Osteocyte (in vitro differentiated cells): ENCODE data around the gene DNAH1. TPM values are rescaled to one million over a fixed set of nuclear protein-coding genes. Genes with fewer than 3 reads are reported as not detected.

Experiments used
- DNase-seq: peaks from one replicate; pipeline ENCODE4 v3.0.0; 2021; ENCODE audit warnings: mixed read lengths; ENCODE audit not compliant: unreplicated experiment; ENCODE audit errors: extremely low spot score
- H3K27ac Mint-ChIP-seq: one replicate; pipeline ENCODE4 v1.8.0; 2021; ENCODE audit warnings: mild to moderate bottlenecking, mixed read lengths; ENCODE audit not compliant: unreplicated experiment
- H3K27me3 Mint-ChIP-seq: one replicate; pipeline ENCODE4 v1.8.0; 2021; ENCODE audit warnings: mixed read lengths; ENCODE audit not compliant: unreplicated experiment
- H3K36me3 Mint-ChIP-seq: one replicate; pipeline ENCODE4 v1.8.0; 2021; ENCODE audit warnings: mixed read lengths; ENCODE audit not compliant: unreplicated experiment
- H3K4me1 Mint-ChIP-seq: one replicate; pipeline ENCODE4 v1.8.0; 2021; ENCODE audit warnings: mixed read lengths; ENCODE audit not compliant: unreplicated experiment
- H3K4me3 Mint-ChIP-seq: one replicate; pipeline ENCODE4 v1.8.0; 2021; ENCODE audit warnings: mild to moderate bottlenecking, moderate library complexity, mixed read lengths; ENCODE audit not compliant: unreplicated experiment
- H3K9me3 Mint-ChIP-seq: one replicate; pipeline ENCODE4 v1.8.0; 2021; ENCODE audit warnings: mixed read lengths; ENCODE audit not compliant: unreplicated experiment
- CTCF ChIP-seq: fragments of 200-600 bp; sonication (generic); IDR thresholded peaks from 2 replicates; pipeline ENCODE4 v1.5.0; 2021; ENCODE audit warnings: antibody characterized with exemption, mild to moderate bottlenecking, moderate library complexity
- total RNA-seq: library from RNA; stranded (reverse); gene quantifications from 2 replicates; pipeline ENCODE4 v1.2.1, GENCODE V29; 2021

DNAH1 gene
- total RNA-seq, 1 donor from 2014 or later: 9.7 TPM

- peaks cover 14% of the 10 kb centered on the region for H3K36me3 Mint-ChIP-seq
- H3K4me1 Mint-ChIP-seq: no peaks in the 10 kb centered on the region
- no peak overlapping the region for H3K4me3 Mint-ChIP-seq
- no peak overlapping the region for H3K27ac Mint-ChIP-seq
- DNase-seq: no peak
- TF ChIP-seq CTCF: no peak
- H3K27me3 Mint-ChIP-seq: no peaks in the 10 kb centered on the region
- no peaks in the 10 kb centered on the region for H3K9me3 Mint-ChIP-seq
Observed at GRCh38 chr3:52361898-52362297, 45.8 kb downstream of the DNAH1 start.

GRCh38 chr3:52364322-52365035, 48.4 kb downstream of the DNAH1 start:
- H3K4me3 Mint-ChIP-seq: no peak overlapping the region
- H3K9me3 Mint-ChIP-seq: no peaks in the 10 kb centered on the region
- H3K27me3 Mint-ChIP-seq: no peaks in the 10 kb centered on the region
- H3K36me3 Mint-ChIP-seq: peaks cover 15% of the 10 kb centered on the region
- TF ChIP-seq CTCF: no peak
- H3K27ac Mint-ChIP-seq: no peak overlapping the region
- no peak for DNase-seq
- no peaks in the 10 kb centered on the region for H3K4me1 Mint-ChIP-seq

GRCh38 chr3:52366527-52366926, 50.4 kb downstream of the DNAH1 start:
- Mint-ChIP-seq H3K27ac (no peak overlapping the region), H3K4me3 (no peak overlapping the region), H3K36me3 (peaks cover 14% of the 10 kb centered on the region), H3K9me3 (no peaks in the 10 kb centered on the region), H3K4me1 (no peaks in the 10 kb centered on the region), H3K27me3 (no peaks in the 10 kb centered on the region)
- no peak for DNase-seq
- no peak for TF ChIP-seq CTCF

- Mint-ChIP-seq H3K27ac (no peak overlapping the region), H3K36me3 (peaks cover 14% of the 10 kb centered on the region), H3K4me1 (peaks cover 3% of the 10 kb centered on the region), H3K4me3 (no peak overlapping the region), H3K27me3 (no peaks in the 10 kb centered on the region), H3K9me3 (no peaks in the 10 kb centered on the region)
- DNase-seq: no peak
- TF ChIP-seq CTCF: no peak
Observed at GRCh38 chr3:52367891-52368880, 52.1 kb downstream of the DNAH1 start.

- Mint-ChIP-seq H3K4me1 (peaks cover 10% of the 10 kb centered on the region), H3K36me3 (peaks cover 4% of the 10 kb centered on the region), H3K27ac (no peak overlapping the region), H3K27me3 (peaks cover 6% of the 10 kb centered on the region), H3K9me3 (no peaks in the 10 kb centered on the region), H3K4me3 (no peak overlapping the region)
- TF ChIP-seq CTCF: no peak
- DNase-seq: no peak
Observed at GRCh38 chr3:52370531-52370930, 54.4 kb downstream of the DNAH1 start.
